Right lobe of liver (tissue), 6 donors: ENCODE data around the gene CHMP4B. TPM values are rescaled to one million over a fixed set of nuclear protein-coding genes. Genes with fewer than 3 reads are reported as not detected.

Experiments used
- ATAC-seq, 4 donors: fragments of 200-7000 bp; cut with Tn5 transposase; one replicate each; pipeline ENCODE4 v1.9.1; 2020; ENCODE audit warnings: mild to moderate bottlenecking in 4 of 4, moderate library complexity in 4 of 4
- DNase-seq, 3 donors: peaks; one replicate each; pipeline ENCODE4 v3.0.0-alpha.2; 2020
- H3K27ac ChIP-seq, 3 donors: fragments of 200-600 bp; one replicate each; pipeline ENCODE4 v1.8.0; 2022
- H3K27me3 ChIP-seq, 2 donors: fragments of 200-600 bp; one replicate each; pipeline ENCODE4 v1.8.0; 2022
- H3K36me3 ChIP-seq, 4 donors: fragments of 200-600 bp; sonication (generic) in 1 of 4; one replicate each; pipeline versions ENCODE4 v1.5.1 to v1.8.0; 2017 to 2022; ENCODE audit warnings: control low read depth in 1 of 4
- H3K4me1 ChIP-seq, 4 donors: fragments of 200-600 bp; sonication (generic) in 1 of 4; one replicate each; pipeline versions ENCODE4 v1.5.1 to v1.8.0; 2017 to 2022; ENCODE audit warnings: control low read depth in 1 of 4
- H3K4me3 ChIP-seq, 3 donors: fragments of 200-600 bp; one replicate each; pipeline ENCODE4 v1.8.0; 2022
- H3K9me3 ChIP-seq, 4 donors: fragments of 200-600 bp; sonication (generic) in 1 of 4; one replicate each; pipeline versions ENCODE4 v1.5.1 to v1.8.0; 2017 to 2022; ENCODE audit warnings: control low read depth in 1 of 4
- CTCF ChIP-seq, 4 donors: fragments of 200-600 bp in 3 of 4; fragments of 450-650 bp in 1 of 4; IDR thresholded peaks; one replicate each; pipeline versions ENCODE4 v1.5.1 to v1.8.0; 2016 to 2022; ENCODE audit warnings: antibody characterized with exemption in 4 of 4, mild to moderate bottlenecking in 2 of 4
- POLR2A ChIP-seq: fragments of 450-650 bp; IDR thresholded peaks from one replicate; pipeline ENCODE4 v1.6.1; 2017; ENCODE audit warnings: antibody characterized with exemption, mild to moderate bottlenecking
- WGBS: methylation state at CpG from one replicate; pipeline ENCODE4 v1.1.6; 2018; ENCODE audit warnings: low coverage, low lambda C conversion rate; ENCODE audit not compliant: insufficient coverage; ENCODE audit errors: missing lambda C conversion rate; 5-methylcytosine and 5-hydroxymethylcytosine counted together
- intact Hi-C, 2 donors: fragments of 100-400 bp; cut with DNase I; formaldehyde crosslinking; loops; one replicate each; pipeline versions ENCODE4 v1.11.2 to v1.14.1; 2022
- total RNA-seq, 6 experiments: library from RNA; depleted of rRNA in 2 of 6; stranded (reverse); fragments of >200 nt in 2 of 6; fragmentation: NEBNext Ultra II Directional in 3 of 6; extraction: Animal tissue kit (Norgen Biotek cat#: 25700) in 3 of 6; gene quantifications; one replicate each; pipeline versions ENCODE4 v1.1.0 to v1.2.4, GENCODE V29; 2016 to 2023
- donor health status: DM: no; HTN: yes; CAD: no.
- donor health status: DM: no; HTN: no; CAD: no.
- donor health status: DM: no; HTN: no; CAD: no.
- donor health status: DM: no; HTN: yes; CAD: no.
- donor health status: DM: no; HTN: yes; CAD: no.

The CHMP4B gene
- total RNA-seq, 6 experiments from 2014 or later, result 21.0 to 40.8 (median 28.3) TPM

- H3K27me3 ChIP-seq, result no peaks in the 10 kb centered on the region
- no peaks in the 10 kb centered on the region for H3K36me3 ChIP-seq
- no peak overlapping the region for H3K27ac ChIP-seq
- ATAC-seq (no peak), DNase-seq (no peak)
- 92% methylated on average over 5 of the region's 5 CpGs for WGBS
- no peak for TF ChIP-seq CTCF (IDR thresholded peaks at IDR 0.05)
- no peak for TF ChIP-seq POLR2A
- intact Hi-C loops, result no loop called here
- peaks cover 0 to 38% (median 13%) of the 10 kb centered on the region in 4 donors for H3K4me1 ChIP-seq
- no peaks in the 10 kb centered on the region for H3K9me3 ChIP-seq
- no peak overlapping the region for H3K4me3 ChIP-seq
These were observed 11.3 kb downstream of the CHMP4B start for GRCh38 chr20:33822423-33822822.

GRCh38 chr20:33822991-33823390, 11.8 kb downstream of the CHMP4B start:
- peaks cover 0 to 44% (median 14%) of the 10 kb centered on the region in 4 donors for H3K4me1 ChIP-seq
- H3K27ac ChIP-seq, result no peak overlapping the region
- no peaks in the 10 kb centered on the region for H3K36me3 ChIP-seq
- no peak for DNase-seq
- intact Hi-C loops, result no loop called here
- ATAC-seq, result no peak
- H3K9me3 ChIP-seq, result no peaks in the 10 kb centered on the region
- no peak overlapping the region for H3K4me3 ChIP-seq
- TF ChIP-seq CTCF (IDR thresholded peaks at IDR 0.05), result no peak
- TF ChIP-seq POLR2A, result no peak
- H3K27me3 ChIP-seq, result no peaks in the 10 kb centered on the region
- 84% methylated on average over 5 of the region's 5 CpGs for WGBS

GRCh38 chr20:33824852-33825251, 13.7 kb downstream of the CHMP4B start:
- Histone ChIP-seq H3K9me3 (no peaks in the 10 kb centered on the region), H3K36me3 (no peaks in the 10 kb centered on the region), H3K27ac (no peak overlapping the region), H3K4me1 (peaks cover 0 to 55% (median 14%) of the 10 kb centered on the region in 4 donors), H3K27me3 (no peaks in the 10 kb centered on the region), H3K4me3 (no peak overlapping the region)
- 100% methylated on average over 1 of the region's 1 CpG for WGBS
- DNase-seq, result no peak
- intact Hi-C loops, result no loop called here
- TF ChIP-seq POLR2A (no peak), CTCF (IDR thresholded peaks at IDR 0.05) (no peak)
- ATAC-seq, result no peak

GRCh38 chr20:33825340-33826269, 14.5 kb downstream of the CHMP4B start:
- intact Hi-C loops, result no loop called here
- H3K4me3 ChIP-seq, result no peak overlapping the region
- no peaks in the 10 kb centered on the region for H3K27me3 ChIP-seq
- H3K36me3 ChIP-seq, result no peaks in the 10 kb centered on the region
- H3K9me3 ChIP-seq, result no peaks in the 10 kb centered on the region
- DNase-seq (no peak), ATAC-seq (peak; percentile 46 to 74 (median 63))
- TF ChIP-seq CTCF (IDR thresholded peaks at IDR 0.05), result no peak
- no peak for TF ChIP-seq POLR2A
- peak overlapping the region in 2 of 3 donors; percentile 13 to 77 for H3K27ac ChIP-seq
- 81% methylated on average over 2 of the region's 3 CpGs for WGBS
- peaks cover 0 to 48% (median 14%) of the 10 kb centered on the region in 4 donors for H3K4me1 ChIP-seq
